AG04449 (cell line): Measurements from ENCODE around the gene PTCD3.

Experiments
- CTCF ChIA-PET: fragments of 350-600 bp; formaldehyde crosslinking; extraction: SDS; loops from one replicate; lab custom pipeline; 2021; ENCODE audit warnings: antibody characterized with exemption; lab: Yijun Ruan, JAX
- POLR2A ChIA-PET: fragments of 400-600, 350-600 bp; formaldehyde crosslinking; extraction: SDS; loops from one replicate; lab custom pipeline; 2020; ENCODE audit warnings: antibody characterized with exemption, inconsistent platforms; lab: Yijun Ruan, JAX
- DNase-seq: peaks from one replicate; pipeline ENCODE4 v3.0.0-alpha.2; 2010; ENCODE audit warnings: low read depth, low spot score
- H3K4me3 ChIP-seq: 2 replicates; pipeline ENCODE4 v1.5.1; 2011; ENCODE audit warnings: low read depth, mild to moderate bottlenecking, control low read depth, low read length
- CTCF ChIP-seq: IDR thresholded peaks from one replicate; pipeline ENCODE4 v1.5.1; 2011; ENCODE audit warnings: mild to moderate bottlenecking, moderate library complexity, low read length, control low read depth, inconsistent platforms; ENCODE audit not compliant: insufficient read depth; ENCODE audit errors: missing control alignments

PTCD3 gene

DNA sequence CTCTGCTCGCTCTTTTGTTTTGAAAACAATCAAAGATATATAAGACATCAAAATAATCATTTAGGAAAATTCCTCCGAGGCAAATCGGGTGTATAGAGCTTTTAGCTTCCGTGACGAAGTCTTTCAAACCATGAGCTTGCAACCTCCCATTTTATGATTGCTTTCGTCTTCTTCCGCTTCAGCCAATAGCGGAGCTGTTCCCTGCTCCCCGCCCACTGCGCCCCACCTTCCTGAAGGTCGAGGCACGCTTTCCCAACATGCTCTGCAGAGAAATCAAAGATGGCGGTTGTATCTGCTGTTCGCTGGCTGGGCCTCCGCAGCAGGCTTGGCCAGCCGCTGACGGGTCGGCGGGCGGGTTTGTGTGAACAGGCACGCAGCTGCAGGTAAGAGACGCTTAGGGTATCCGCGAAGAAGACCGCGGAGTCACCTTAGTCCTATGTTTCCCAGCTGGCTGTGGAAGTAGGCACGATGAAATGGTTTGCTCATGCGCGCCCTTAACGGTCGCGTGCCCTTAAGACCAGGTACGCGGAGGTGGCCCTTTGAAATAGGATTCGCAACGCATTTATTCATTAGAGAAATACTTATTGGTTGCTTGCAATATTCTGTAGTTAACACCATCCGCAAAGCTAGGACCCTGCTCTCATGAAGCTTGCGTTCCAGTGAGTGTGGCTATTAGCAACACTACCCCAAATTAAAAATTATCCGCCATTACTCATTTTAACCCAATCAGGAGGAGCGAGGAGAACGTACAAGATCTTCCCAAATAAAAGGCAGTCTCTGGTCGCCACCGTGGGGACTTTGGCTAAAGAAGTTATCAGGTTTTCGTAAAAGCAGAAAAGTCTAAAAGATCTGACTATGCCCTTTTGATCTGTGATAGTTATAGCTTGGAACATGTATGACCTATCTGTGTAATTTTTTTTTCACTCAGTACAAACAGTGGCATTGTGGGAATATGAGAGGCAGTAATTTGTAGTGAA, at the start of gene PTCD3:
Gene PTCD3 (plus strand): TSS at position 267 of the 977 bp plus-strand sequence. CDS start 13 bp downstream, at position 280.
- peak within 1 kb of the TSS; percentile 84 for H3K4me3 ChIP-seq
- ChIA-PET CTCF (interaction anchor here (0.6 to 2.3 kb wide), 5 partner anchors 15 to 278 kb away, joined by 3 to 12 read pairs (median 5); partner anchors contain the start of gene ST3GAL5), POLR2A (interaction anchor here (0.5 to 1.8 kb wide), 6 partner anchors 8 to 361 kb away, joined by 3 to 10 read pairs (median 4); no protein-coding TSS in a partner anchor)
- DNase-seq, result peak; percentile 60
- TF ChIP-seq CTCF, result no peak

GRCh38 chr2:86056590-86057331, 49.3 kb upstream of the PTCD3 start:
- ChIA-PET POLR2A (no interaction called here), CTCF (interaction anchor here (0.9 to 2.1 kb wide), 4 partner anchors 15 to 229 kb away, joined by 3 to 14 read pairs (median 4); no protein-coding TSS in a partner anchor)
- no peak for TF ChIP-seq CTCF
- DNase-seq, result no peak
- H3K4me3 ChIP-seq, result no peak overlapping the region

- H3K4me3 ChIP-seq, result no peak overlapping the region
- CTCF ChIA-PET, result interaction anchor here (1.5 to 3.4 kb wide), 3 partner anchors 16 to 235 kb away, joined by 4 to 16 read pairs (median 5); no protein-coding TSS in a partner anchor
- DNase-seq, result no peak
- POLR2A ChIA-PET, result no interaction called here
- no peak for TF ChIP-seq CTCF
These were observed 44.0 kb upstream of the PTCD3 start for GRCh38 chr2:86062043-86062442.

GRCh38 chr2:86064006-86064405, 42.0 kb upstream of the PTCD3 start:
- no peak for DNase-seq
- CTCF ChIA-PET, result interaction anchor here (1.0 to 2.4 kb wide), 4 partner anchors 14 to 237 kb away, joined by 3 to 5 read pairs (median 4); no protein-coding TSS in a partner anchor
- POLR2A ChIA-PET, result no interaction called here
- H3K4me3 ChIP-seq, result no peak overlapping the region
- TF ChIP-seq CTCF, result no peak

GRCh38 chr2:86065512-86065911, 40.5 kb upstream of the PTCD3 start:
- CTCF ChIA-PET, result interaction anchor here (1.0 to 7.0 kb wide), 3 partner anchors 14 to 238 kb away, joined by 4 to 74 read pairs (median 15); partner anchors contain the start of gene ST3GAL5
- no peak for TF ChIP-seq CTCF
- peak; percentile 42 for DNase-seq
- POLR2A ChIA-PET, result no interaction called here
- H3K4me3 ChIP-seq, result no peak overlapping the region
